HCT116 (cell line): ENCODE measurements around the gene WDR37.

Experiments
- CBX3 ChIP-seq: IDR thresholded peaks from 2 replicates; pipeline ENCODE4 v1.6.1; 2012; ENCODE audit warnings: low read depth
- EZH2 ChIP-seq: fragments of 200-600 bp; sonication (generic); IDR thresholded peaks from 2 replicates; pipeline ENCODE4 v1.6.1; 2017; ENCODE audit warnings: antibody characterized with exemption, mixed run types
- EZH2phosphoT487 ChIP-seq: fragments of 200-600 bp; IDR thresholded peaks from 2 replicates; pipeline ENCODE4 v1.6.1; 2018; ENCODE audit warnings: antibody characterized with exemption, borderline replicate concordance
- FOSL1 ChIP-seq: IDR thresholded peaks from 2 replicates; pipeline ENCODE4 v1.6.1; 2012; ENCODE audit warnings: low read depth
- JUND ChIP-seq: IDR thresholded peaks from 2 replicates; pipeline ENCODE4 v1.6.1; 2012
- SRF ChIP-seq: IDR thresholded peaks from 2 replicates; pipeline ENCODE4 v1.6.1; 2012; ENCODE audit warnings: low read depth
- TF ChIP-seq, protein P1 (sequence below): IDR thresholded peaks from 2 replicates; pipeline ENCODE4 v1.6.1; 2012
- TF ChIP-seq, protein P2 (sequence below): IDR thresholded peaks from 2 replicates; pipeline ENCODE4 v1.6.1; 2012
- TF ChIP-seq, protein P3 (sequence below), 3 experiments: fragments of 200-600 bp in 1 of 3; sonication (generic) in 1 of 3; IDR thresholded peaks in 2 of 3; conservative IDR thresholded peaks in 1 of 3; 2 replicates each; pipeline ENCODE4 v1.5.1; 2012 to 2017; ENCODE audit warnings: low read depth in 2 of 3, low read length in 2 of 3, antibody characterized with exemption in 1 of 3, borderline replicate concordance in 1 of 3, control low read depth in 1 of 3, mild to moderate bottlenecking in 1 of 3, mixed read lengths in 1 of 3, mixed run types in 1 of 3, moderate library complexity in 1 of 3; ENCODE audit not compliant: insufficient read depth in 1 of 3

DNA sequence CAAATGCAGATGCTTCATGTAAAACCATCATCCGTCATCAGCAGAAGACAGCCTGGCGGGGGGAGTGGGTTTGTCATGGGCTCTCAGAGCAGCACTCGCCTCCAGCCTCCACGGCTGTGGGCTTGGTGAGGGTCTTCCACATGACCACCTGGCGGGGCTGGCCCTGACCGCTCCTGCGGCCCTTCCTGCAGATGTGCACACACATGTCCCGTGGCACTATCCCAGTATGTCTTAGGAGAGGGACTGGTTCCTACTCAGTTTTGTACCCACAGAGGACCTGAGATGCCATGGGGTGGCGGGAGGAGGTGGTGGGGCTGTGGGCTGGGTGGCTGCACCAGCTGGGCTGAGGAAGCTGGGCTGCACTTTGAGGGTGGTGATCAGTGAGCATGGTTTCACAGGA lies 35.2 kb upstream of the WDR37 start:
- TF ChIP-seq, protein P1, sequence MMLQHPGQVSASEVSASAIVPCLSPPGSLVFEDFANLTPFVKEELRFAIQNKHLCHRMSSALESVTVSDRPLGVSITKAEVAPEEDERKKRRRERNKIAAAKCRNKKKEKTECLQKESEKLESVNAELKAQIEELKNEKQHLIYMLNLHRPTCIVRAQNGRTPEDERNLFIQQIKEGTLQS: no peak
- TF ChIP-seq, protein P2, sequence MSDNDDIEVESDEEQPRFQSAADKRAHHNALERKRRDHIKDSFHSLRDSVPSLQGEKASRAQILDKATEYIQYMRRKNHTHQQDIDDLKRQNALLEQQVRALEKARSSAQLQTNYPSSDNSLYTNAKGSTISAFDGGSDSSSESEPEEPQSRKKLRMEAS: no peak
- TF ChIP-seq, protein P3, sequence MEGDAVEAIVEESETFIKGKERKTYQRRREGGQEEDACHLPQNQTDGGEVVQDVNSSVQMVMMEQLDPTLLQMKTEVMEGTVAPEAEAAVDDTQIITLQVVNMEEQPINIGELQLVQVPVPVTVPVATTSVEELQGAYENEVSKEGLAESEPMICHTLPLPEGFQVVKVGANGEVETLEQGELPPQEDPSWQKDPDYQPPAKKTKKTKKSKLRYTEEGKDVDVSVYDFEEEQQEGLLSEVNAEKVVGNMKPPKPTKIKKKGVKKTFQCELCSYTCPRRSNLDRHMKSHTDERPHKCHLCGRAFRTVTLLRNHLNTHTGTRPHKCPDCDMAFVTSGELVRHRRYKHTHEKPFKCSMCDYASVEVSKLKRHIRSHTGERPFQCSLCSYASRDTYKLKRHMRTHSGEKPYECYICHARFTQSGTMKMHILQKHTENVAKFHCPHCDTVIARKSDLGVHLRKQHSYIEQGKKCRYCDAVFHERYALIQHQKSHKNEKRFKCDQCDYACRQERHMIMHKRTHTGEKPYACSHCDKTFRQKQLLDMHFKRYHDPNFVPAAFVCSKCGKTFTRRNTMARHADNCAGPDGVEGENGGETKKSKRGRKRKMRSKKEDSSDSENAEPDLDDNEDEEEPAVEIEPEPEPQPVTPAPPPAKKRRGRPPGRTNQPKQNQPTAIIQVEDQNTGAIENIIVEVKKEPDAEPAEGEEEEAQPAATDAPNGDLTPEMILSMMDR (IDR thresholded peaks at IDR 0.05 in 2 of 3, conservative IDR thresholded peaks at IDR 0.05 in 1 of 3; ENCODE audit: borderline replicate concordance in 1 of 3, insufficient read depth in 1 of 3, low read depth in 2 of 3, low read length in 2 of 3): no peak
- TF ChIP-seq SRF (no peak), EZH2 (no peak), EZH2phosphoT487 (no peak), CBX3 (no peak), JUND (no peak), FOSL1 (no peak)
